HepG2 (cell line): ENCODE measurements around the gene PAPOLA. TPM values are rescaled to one million over a fixed set of nuclear protein-coding genes. Genes with fewer than 3 reads are reported as not detected.

Experiments used
- CC2D1A ChIP-seq: sonication (generic); formaldehyde crosslinking; IDR thresholded peaks from 2 replicates; pipeline ENCODE4 v1.8.1; 2023; ENCODE audit warnings: mild to moderate bottlenecking, missing genetic modification reagents
- CHD2 ChIP-seq: IDR thresholded peaks from 2 replicates; pipeline ENCODE4 v1.6.1; 2011; ENCODE audit warnings: low read depth, low read length, improper control_type of control experiment
- FOXA1 ChIP-seq, 2 experiments: fragments of 450-650 bp in 1 of 2; sonication (generic) in 1 of 2; formaldehyde crosslinking in 1 of 2; IDR thresholded peaks; 2 replicates each; pipeline versions ENCODE4 v1.4.0 to v1.6.1; 2016 to 2020; ENCODE audit warnings: missing genetic modification reagents in 1 of 2
- FOXK2 ChIP-seq: fragments of 450-650 bp; IDR thresholded peaks from 2 replicates; pipeline ENCODE4 v1.6.1; 2016
- GLI4 ChIP-seq: sonication (generic); formaldehyde crosslinking; IDR thresholded peaks from 2 replicates; pipeline ENCODE4 v1.5.1; 2020; ENCODE audit warnings: missing genetic modification reagents, mild to moderate bottlenecking, moderate library complexity, borderline replicate concordance
- JARID2 ChIP-seq: sonication (generic); formaldehyde crosslinking; IDR thresholded peaks from 2 replicates; pipeline ENCODE4 v1.8.1; 2023; ENCODE audit warnings: missing genetic modification reagents, inconsistent platforms; ENCODE audit not compliant: insufficient replicate concordance
- MLLT10 ChIP-seq: sonication (generic); formaldehyde crosslinking; IDR thresholded peaks from 2 replicates; pipeline ENCODE4 v1.4.0; 2020; ENCODE audit warnings: missing genetic modification reagents
- SAFB2 ChIP-seq: sonication (generic); formaldehyde crosslinking; IDR thresholded peaks from 2 replicates; pipeline ENCODE4 v1.5.1; 2020; ENCODE audit warnings: missing genetic modification reagents, low read depth, mild to moderate bottlenecking, borderline replicate concordance
- ZFX ChIP-seq: sonication (generic); formaldehyde crosslinking; IDR thresholded peaks from 2 replicates; pipeline ENCODE4 v1.4.0; 2020; ENCODE audit warnings: mild to moderate bottlenecking, low read depth, missing genetic modification reagents, moderate library complexity
- ZNF256 ChIP-seq: sonication (generic); formaldehyde crosslinking; conservative IDR thresholded peaks from 2 replicates; pipeline ENCODE4 v1.4.0; 2020; ENCODE audit warnings: missing genetic modification reagents
- polyA plus RNA-seq, 8 experiments: library from polyadenylated mRNA; depleted of rRNA in 3 of 8; stranded (reverse) in 7 of 8; unstranded in 1 of 8; fragments of >200 nt; fragmentation: Illumina TruSeq in 4 of 8; extraction: Trizol in 4 of 8; gene quantifications; 2 replicates each; pipeline versions ENCODE4 v1.2.1 to v1.2.3, GENCODE V29; 2011 to 2016; ENCODE audit warnings: low read depth in 4 of 8, missing spikeins in 1 of 8, mixed read lengths in 1 of 8; ENCODE audit not compliant: insufficient read depth in 1 of 8
- total RNA-seq, 5 experiments: library from RNA; depleted of rRNA; stranded (reverse); fragments of >200 nt; fragmentation: Illumina TruSeq; extraction: Trizol; gene quantifications; 2 replicates each; pipeline ENCODE4 v1.2.3, GENCODE V29; 2016; ENCODE audit warnings: low read depth in 1 of 5
- TF ChIP-seq, protein P1 (sequence below): sonication (generic); formaldehyde crosslinking; IDR thresholded peaks from 2 replicates; pipeline ENCODE4 v1.5.0; 2020; ENCODE audit warnings: missing genetic modification reagents
- TF ChIP-seq, protein P2 (sequence below): sonication (generic); formaldehyde crosslinking; IDR thresholded peaks from 2 replicates; pipeline ENCODE4 v1.4.0; 2020; ENCODE audit warnings: missing genetic modification reagents
- TF ChIP-seq, protein P3 (sequence below): IDR thresholded peaks from 2 replicates; pipeline ENCODE4 v1.6.1; 2016; ENCODE audit warnings: mild to moderate bottlenecking, missing biosample characterization, missing genetic modification reagents
- TF ChIP-seq, protein P4 (sequence below): sonication (generic); formaldehyde crosslinking; IDR thresholded peaks from 2 replicates; pipeline ENCODE4 v1.5.0; 2020; ENCODE audit warnings: mild to moderate bottlenecking, missing genetic modification reagents, borderline replicate concordance
- TF ChIP-seq, protein P5 (sequence below): sonication (generic); formaldehyde crosslinking; IDR thresholded peaks from 2 replicates; pipeline ENCODE4 v1.8.0; 2022; ENCODE audit warnings: missing genetic modification reagents, mild to moderate bottlenecking, inconsistent platforms, borderline replicate concordance

The PAPOLA gene
- total and polyA plus RNA-seq, 2 of the 13 experiments (the other 11 are each of a cell fraction or from before 2014, with no cell fraction given), result 103 to 151 TPM

DNA sequence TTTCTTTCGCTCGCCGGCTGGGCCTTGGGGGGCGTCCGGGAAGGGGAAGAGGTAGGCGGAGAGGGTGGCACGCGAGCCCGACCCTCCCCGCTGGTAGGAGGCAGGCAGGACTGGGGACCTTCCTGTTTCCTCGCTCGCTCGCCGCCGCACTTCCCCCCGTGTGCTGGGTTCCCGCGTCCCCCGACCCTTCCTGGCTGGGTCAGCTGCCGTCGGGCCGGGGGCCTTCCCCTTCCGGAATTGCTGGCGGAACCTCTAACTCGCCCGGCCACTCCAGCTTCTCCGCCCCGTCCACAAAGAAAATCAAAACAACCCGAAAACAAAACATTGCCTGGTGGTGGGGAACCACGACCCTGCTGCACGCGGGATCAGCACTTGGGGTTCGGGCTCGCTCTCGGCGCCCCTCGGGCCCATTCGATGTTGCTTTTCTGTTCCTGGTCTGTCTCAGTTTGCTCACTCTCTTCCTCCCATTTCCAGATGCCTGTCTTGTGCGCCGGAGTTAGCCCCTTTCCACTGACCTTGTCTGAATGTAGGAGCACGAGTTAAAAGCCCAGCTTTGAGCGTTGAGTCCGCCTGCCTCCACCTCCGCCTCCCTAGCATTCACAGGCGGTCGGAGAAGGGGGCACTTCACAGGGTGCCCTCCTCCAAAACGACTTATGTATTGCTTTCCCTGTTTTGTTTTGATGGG, 581 bp downstream of the PAPOLA start (continued):
- TF ChIP-seq ZFX (CRISPR knock-in tag), result no peak
- TF ChIP-seq, protein P1, sequence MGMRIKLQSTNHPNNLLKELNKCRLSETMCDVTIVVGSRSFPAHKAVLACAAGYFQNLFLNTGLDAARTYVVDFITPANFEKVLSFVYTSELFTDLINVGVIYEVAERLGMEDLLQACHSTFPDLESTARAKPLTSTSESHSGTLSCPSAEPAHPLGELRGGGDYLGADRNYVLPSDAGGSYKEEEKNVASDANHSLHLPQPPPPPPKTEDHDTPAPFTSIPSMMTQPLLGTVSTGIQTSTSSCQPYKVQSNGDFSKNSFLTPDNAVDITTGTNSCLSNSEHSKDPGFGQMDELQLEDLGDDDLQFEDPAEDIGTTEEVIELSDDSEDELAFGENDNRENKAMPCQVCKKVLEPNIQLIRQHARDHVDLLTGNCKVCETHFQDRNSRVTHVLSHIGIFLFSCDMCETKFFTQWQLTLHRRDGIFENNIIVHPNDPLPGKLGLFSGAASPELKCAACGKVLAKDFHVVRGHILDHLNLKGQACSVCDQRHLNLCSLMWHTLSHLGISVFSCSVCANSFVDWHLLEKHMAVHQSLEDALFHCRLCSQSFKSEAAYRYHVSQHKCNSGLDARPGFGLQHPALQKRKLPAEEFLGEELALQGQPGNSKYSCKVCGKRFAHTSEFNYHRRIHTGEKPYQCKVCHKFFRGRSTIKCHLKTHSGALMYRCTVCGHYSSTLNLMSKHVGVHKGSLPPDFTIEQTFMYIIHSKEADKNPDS (CRISPR knock-in tag), result no peak
- no peak for TF ChIP-seq MLLT10 (CRISPR knock-in tag)
- no peak for TF ChIP-seq SAFB2 (CRISPR knock-in tag)
- no peak for TF ChIP-seq ZNF256 (CRISPR knock-in tag)
- TF ChIP-seq, protein P2, sequence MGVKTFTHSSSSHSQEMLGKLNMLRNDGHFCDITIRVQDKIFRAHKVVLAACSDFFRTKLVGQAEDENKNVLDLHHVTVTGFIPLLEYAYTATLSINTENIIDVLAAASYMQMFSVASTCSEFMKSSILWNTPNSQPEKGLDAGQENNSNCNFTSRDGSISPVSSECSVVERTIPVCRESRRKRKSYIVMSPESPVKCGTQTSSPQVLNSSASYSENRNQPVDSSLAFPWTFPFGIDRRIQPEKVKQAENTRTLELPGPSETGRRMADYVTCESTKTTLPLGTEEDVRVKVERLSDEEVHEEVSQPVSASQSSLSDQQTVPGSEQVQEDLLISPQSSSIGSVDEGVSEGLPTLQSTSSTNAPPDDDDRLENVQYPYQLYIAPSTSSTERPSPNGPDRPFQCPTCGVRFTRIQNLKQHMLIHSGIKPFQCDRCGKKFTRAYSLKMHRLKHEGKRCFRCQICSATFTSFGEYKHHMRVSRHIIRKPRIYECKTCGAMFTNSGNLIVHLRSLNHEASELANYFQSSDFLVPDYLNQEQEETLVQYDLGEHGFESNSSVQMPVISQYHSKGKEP, result no peak
- TF ChIP-seq JARID2, result no peak
- TF ChIP-seq, protein P3, sequence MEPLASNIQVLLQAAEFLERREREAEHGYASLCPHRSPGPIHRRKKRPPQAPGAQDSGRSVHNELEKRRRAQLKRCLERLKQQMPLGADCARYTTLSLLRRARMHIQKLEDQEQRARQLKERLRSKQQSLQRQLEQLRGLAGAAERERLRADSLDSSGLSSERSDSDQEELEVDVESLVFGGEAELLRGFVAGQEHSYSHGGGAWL (CRISPR knock-in tag), result no peak
- TF ChIP-seq, protein P4, sequence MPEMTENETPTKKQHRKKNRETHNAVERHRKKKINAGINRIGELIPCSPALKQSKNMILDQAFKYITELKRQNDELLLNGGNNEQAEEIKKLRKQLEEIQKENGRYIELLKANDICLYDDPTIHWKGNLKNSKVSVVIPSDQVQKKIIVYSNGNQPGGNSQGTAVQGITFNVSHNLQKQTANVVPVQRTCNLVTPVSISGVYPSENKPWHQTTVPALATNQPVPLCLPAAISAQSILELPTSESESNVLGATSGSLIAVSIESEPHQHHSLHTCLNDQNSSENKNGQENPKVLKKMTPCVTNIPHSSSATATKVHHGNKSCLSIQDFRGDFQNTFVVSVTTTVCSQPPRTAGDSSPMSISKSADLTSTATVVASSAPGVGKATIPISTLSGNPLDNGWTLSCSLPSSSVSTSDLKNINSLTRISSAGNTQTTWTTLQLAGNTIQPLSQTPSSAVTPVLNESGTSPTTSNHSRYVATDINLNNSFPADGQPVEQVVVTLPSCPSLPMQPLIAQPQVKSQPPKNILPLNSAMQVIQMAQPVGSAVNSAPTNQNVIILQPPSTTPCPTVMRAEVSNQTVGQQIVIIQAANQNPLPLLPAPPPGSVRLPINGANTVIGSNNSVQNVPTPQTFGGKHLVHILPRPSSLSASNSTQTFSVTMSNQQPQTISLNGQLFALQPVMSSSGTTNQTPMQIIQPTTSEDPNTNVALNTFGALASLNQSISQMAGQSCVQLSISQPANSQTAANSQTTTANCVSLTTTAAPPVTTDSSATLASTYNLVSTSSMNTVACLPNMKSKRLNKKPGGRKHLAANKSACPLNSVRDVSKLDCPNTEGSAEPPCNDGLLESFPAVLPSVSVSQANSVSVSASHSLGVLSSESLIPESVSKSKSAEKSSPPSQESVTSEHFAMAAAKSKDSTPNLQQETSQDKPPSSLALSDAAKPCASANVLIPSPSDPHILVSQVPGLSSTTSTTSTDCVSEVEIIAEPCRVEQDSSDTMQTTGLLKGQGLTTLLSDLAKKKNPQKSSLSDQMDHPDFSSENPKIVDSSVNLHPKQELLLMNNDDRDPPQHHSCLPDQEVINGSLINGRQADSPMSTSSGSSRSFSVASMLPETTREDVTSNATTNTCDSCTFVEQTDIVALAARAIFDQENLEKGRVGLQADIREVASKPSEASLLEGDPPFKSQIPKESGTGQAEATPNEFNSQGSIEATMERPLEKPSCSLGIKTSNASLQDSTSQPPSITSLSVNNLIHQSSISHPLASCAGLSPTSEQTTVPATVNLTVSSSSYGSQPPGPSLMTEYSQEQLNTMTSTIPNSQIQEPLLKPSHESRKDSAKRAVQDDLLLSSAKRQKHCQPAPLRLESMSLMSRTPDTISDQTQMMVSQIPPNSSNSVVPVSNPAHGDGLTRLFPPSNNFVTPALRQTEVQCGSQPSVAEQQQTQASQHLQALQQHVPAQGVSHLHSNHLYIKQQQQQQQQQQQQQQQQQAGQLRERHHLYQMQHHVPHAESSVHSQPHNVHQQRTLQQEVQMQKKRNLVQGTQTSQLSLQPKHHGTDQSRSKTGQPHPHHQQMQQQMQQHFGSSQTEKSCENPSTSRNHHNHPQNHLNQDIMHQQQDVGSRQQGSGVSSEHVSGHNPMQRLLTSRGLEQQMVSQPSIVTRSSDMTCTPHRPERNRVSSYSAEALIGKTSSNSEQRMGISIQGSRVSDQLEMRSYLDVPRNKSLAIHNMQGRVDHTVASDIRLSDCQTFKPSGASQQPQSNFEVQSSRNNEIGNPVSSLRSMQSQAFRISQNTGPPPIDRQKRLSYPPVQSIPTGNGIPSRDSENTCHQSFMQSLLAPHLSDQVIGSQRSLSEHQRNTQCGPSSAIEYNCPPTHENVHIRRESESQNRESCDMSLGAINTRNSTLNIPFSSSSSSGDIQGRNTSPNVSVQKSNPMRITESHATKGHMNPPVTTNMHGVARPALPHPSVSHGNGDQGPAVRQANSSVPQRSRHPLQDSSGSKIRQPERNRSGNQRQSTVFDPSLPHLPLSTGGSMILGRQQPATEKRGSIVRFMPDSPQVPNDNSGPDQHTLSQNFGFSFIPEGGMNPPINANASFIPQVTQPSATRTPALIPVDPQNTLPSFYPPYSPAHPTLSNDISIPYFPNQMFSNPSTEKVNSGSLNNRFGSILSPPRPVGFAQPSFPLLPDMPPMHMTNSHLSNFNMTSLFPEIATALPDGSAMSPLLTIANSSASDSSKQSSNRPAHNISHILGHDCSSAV (CRISPR knock-in tag), result no peak
- TF ChIP-seq GLI4 (CRISPR knock-in tag), result no peak
- TF ChIP-seq CHD2, result no peak
- TF ChIP-seq, protein P5, sequence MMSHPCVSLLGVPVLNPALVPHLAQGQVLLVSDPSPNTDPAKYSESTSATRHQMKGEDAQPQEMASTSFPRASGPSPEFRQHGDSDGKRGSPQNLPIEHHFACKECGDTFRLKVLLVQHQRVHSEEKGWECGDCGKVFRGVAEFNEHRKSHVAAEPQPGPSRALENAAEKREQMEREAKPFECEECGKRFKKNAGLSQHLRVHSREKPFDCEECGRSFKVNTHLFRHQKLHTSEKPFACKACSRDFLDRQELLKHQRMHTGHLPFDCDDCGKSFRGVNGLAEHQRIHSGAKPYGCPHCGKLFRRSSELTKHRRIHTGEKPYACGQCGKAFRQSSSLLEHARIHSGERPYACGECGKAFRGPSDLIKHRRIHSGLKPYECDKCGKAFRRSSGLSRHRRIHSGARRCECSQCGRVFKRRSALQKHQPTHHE (CRISPR knock-in tag), result no peak
- no peak for TF ChIP-seq FOXA1 (IDR thresholded peaks at IDR 0.05)
- TF ChIP-seq FOXA1 (CRISPR knock-in tag; IDR thresholded peaks at IDR 0.05), result no peak
- no peak for TF ChIP-seq CC2D1A (CRISPR knock-in tag)
- no peak for TF ChIP-seq FOXK2
